Measurements from ENCODE around the gene BCDIN3D. TPM values are rescaled to one million over a fixed set of nuclear protein-coding genes. Genes with fewer than 3 reads are reported as not detected.

BCDIN3D gene
- total and polyA plus RNA-seq, 10 of the 15 experiments (the other 5 are each of a cell fraction or from before 2014, with no cell fraction given), result 3.7 to 7.2 (median 6.4) TPM

DNA sequence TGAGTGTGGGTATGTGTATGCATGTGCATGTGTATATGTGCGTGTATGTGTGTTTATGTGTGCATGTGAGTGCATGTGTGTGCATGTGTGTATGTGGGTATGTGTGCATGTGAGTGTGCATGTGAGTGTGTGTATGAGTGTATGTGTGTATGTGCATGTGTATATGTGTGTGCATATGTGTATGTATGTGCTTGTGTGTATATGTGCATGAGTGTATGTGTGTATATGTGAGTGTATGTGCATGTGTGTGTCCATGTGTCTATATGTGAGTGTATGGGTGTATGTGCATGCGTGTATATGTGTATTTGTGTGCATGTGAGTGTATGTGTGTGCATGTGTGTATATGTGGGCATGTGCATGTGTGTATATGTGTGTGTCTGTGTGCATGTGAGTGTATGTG, 35.1 kb upstream of the BCDIN3D start (continued):
- TF ChIP-seq IRF5 (IDR thresholded peaks at IDR 0.05; ENCODE audit: borderline replicate concordance) (no peak), MYB (IDR thresholded peaks at IDR 0.05; ENCODE audit: borderline replicate concordance, low read depth, low read length) (no peak), EGR1 (IDR thresholded peaks at IDR 0.05; ENCODE audit: borderline replicate concordance in 1 of 2, low read depth in 2 of 2, low read length in 2 of 2) (no peak), NR2C1 (IDR thresholded peaks at IDR 0.05) (no peak), SMAD1 (IDR thresholded peaks at IDR 0.05; ENCODE audit: low read depth, partially characterized antibody) (no peak)

GRCh38 chr12:49877066-49877465, 34.2 kb upstream of the BCDIN3D start:
- H3K36me3 ChIP-seq (ENCODE audit: control insufficient read depth in 2 of 2, insufficient read depth in 2 of 2, low read length in 1 of 2), result no peaks in the 10 kb centered on the region
- ATAC-seq (no peak), FAIRE-seq (no peak), DNase-seq (ENCODE audit: low read depth, low spot score) (no peak)
- no peaks in the 10 kb centered on the region for H4K20me1 ChIP-seq (ENCODE audit: control insufficient read depth, insufficient read depth)
- CTCF ChIA-PET, result no interaction called here
- SMC1A ChIA-PET (ENCODE audit: uncharacterized antibody, unreplicated experiment), result no interaction called here
- BruUV-seq (replicated peaks), result no TSS peak
- 11% methylated on average over 5 of the region's 5 CpGs for WGBS (ENCODE audit: insufficient coverage, insufficient replicate concordance, low lambda C conversion rate, missing lambda C conversion rate)
- POLR2A ChIA-PET, result no interaction called here
- RAD21 ChIA-PET (ENCODE audit: unreplicated experiment), result no interaction called here
- no peak overlapping the region for H3K27ac ChIP-seq (ENCODE audit: control insufficient read depth, insufficient read depth)
- H2AFZ ChIP-seq (ENCODE audit: control insufficient read depth, low read depth, low read length), result no peak overlapping the region
- no peak overlapping the region for H3K4me3 ChIP-seq
- no peaks in the 10 kb centered on the region for H3K27me3 ChIP-seq (replicated peaks in 1 of 2; ENCODE audit: control insufficient read depth in 2 of 2, insufficient read depth in 2 of 2, low read length in 1 of 2)
- intact Hi-C loops (cut with micrococcal nuclease; ENCODE audit: unreplicated experiment) (no loop called here), in situ Hi-C loops (cut with MboI) (no loop called here)
- H3K9ac ChIP-seq (ENCODE audit: control insufficient read depth, insufficient read depth, low read length), result no peak overlapping the region
- H3K4me2 ChIP-seq (ENCODE audit: control insufficient read depth, insufficient read depth), result no peak overlapping the region
- H3K79me2 ChIP-seq (ENCODE audit: control insufficient read depth, insufficient read depth, low read length), result no peaks in the 10 kb centered on the region
- H3K4me1 ChIP-seq (ENCODE audit: control insufficient read depth, insufficient read depth, low read length), result no peaks in the 10 kb centered on the region
- H3K9me3 ChIP-seq (replicated peaks; ENCODE audit: control insufficient read depth, insufficient read depth, low read length), result no peaks in the 10 kb centered on the region
- TF ChIP-seq JUND (IDR thresholded peaks at IDR 0.05; ENCODE audit: low read depth, low read length), result no peak
- TF ChIP-seq CEBPB (IDR thresholded peaks at IDR 0.05; ENCODE audit: borderline replicate concordance in 1 of 2, low read depth in 2 of 2, low read length in 2 of 2), result no peak
- TF ChIP-seq CUX1 (IDR thresholded peaks at IDR 0.05; ENCODE audit: insufficient replicate concordance, low read depth, low read length), result no peak
- no peak for TF ChIP-seq RB1 (IDR thresholded peaks at IDR 0.05; ENCODE audit: borderline replicate concordance)
- no peak for TF ChIP-seq MEF2A (IDR thresholded peaks at IDR 0.05; ENCODE audit: insufficient read depth, low read depth, low read length)
- no peak for TF ChIP-seq PKNOX1 (IDR thresholded peaks at IDR 0.05)
- TF ChIP-seq NFXL1 (IDR thresholded peaks at IDR 0.05; ENCODE audit: borderline replicate concordance), result no peak
- TF ChIP-seq RELA (IDR thresholded peaks at IDR 0.05; ENCODE audit: borderline replicate concordance, partially characterized antibody), result no peak
- TF ChIP-seq WRNIP1 (IDR thresholded peaks at IDR 0.05; ENCODE audit: borderline replicate concordance, low read depth, low read length), result no peak
- TF ChIP-seq CHD2 (IDR thresholded peaks at IDR 0.05; ENCODE audit: borderline replicate concordance, low read depth, low read length), result no peak
- TF ChIP-seq NFYB (IDR thresholded peaks at IDR 0.05; ENCODE audit: insufficient read depth, low read depth, low read length), result no peak
